Fibroblast of skin of back (primary cell): ENCODE results near the gene BICD2.
A peak's percentile ranks its signal among the peaks of the same experiment; 100 is the strongest.

ENCODE experiments used
- DNase-seq: peaks from one replicate; pipeline ENCODE4 v3.0.0-alpha.2; 2013

BICD2 gene

DNA sequence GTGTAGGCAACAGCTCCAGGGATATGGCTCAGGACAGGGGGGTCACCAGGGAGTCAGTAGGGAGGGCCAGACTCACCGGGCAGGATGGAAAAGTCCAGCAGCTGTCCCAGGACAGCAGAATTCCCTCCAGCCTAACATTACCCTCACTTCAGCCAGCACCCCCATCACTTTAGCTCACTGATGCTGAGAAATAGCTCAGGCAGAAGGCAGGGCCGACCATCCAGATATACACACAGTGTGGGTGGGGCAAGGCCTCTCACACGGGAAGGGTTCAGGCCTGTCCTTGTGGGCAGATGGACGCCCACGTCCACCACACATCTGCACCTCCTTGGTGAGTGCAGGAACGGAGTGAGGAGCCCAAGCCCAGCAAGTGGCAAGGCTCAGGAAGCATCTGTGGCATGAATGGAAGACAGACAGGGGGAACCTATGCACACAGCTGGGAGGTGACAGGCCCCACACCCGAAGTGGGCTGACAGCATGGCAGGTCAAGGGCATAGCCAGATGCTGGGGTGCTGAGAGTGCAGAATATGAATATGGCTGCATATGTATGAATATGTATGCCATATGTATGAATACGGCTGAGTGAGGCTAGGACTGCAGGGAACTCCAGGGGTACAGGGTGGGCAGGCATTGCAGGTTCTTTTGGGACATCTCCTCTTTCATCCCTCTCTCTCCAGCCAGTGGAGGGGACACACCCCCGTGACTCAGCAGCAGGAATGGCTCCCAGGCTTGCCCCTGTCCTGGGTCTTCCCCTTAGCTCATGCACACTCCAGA, 17.0 kb downstream of the BICD2 start:
- peak; percentile 54 for DNase-seq

DNA sequence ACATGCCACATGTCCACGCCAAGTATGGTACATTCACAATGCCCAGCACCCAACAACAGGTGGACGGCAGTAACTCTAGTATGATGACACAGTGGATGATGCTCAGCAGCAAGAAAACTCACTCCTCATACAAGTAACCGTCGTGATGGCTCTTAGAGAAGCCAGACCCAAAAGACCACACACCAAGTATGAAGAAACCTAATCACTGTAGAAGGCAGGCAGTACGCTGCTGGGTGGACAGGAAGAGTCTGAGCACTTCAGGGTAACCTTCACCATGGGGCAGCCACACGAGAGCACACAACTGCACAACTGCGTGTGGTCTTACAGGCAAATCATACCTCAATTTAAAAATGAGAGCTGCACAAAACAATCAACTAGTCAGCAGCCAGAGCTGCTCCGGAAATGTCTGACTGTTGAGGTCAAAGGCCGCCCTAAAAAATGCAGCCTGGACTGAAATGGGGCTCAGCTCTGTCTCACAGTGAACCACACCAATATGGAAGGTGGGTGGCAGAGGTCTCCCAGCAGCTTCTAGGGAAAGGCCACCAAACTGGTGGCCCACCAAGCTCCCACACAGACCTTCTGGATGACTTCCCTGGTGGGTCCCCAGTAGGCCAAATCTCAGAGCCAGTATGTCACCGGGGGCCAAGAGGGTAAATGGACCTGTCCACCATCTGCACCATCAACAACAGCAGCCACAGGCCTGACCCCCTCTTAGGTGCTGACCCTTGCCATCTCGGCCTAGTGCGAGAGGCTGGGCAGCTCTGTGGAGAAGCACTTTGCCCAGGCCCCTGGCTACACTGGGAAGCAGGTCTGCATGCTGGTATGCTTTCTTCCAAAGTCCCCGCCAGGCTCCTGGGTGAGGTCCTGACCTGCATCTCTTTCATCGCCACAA, 17.8 kb downstream of the BICD2 start:
- DNase-seq = peak; percentile 31

DNA sequence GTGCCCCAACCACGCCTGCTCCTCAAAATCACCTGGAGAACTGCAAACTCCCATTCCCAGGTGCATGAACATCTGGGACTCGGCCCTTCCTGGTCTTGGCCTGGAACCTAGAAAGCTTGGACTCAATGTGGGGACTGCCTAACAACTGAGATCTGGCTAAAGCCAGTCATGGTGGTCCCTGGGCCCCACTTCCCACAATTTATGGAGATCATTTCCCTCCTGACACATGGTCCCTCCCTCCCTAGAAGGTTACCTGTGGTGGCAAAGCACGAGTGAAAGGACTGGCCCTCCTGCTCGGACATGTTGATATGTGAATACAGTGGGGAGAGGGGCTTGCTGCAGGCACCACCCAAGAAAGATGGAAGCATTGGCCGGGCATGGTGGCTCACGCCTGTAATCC, 18.8 kb downstream of the BICD2 start:
- DNase-seq = no peak

DNA sequence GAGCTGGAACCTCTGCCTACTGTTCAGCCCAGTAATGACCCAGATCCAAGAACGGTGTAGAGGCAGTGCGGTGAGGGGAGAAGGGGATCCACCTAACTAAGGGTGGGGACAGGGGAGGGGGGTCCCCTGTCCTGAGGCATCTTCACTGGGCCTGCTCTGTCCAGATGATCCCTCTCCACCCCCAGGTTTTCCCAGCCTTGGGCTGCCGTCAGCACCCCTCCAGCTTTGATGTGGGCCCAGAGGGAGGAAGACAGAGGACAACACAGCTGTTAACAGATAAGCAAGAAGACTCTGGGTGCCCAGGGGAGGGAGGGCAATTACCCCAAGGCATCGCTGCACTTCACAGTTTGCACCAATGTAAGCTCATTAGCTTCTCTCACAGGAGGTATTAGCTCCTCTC, 19.3 kb downstream of the BICD2 start:
- DNase-seq = no peak

DNA sequence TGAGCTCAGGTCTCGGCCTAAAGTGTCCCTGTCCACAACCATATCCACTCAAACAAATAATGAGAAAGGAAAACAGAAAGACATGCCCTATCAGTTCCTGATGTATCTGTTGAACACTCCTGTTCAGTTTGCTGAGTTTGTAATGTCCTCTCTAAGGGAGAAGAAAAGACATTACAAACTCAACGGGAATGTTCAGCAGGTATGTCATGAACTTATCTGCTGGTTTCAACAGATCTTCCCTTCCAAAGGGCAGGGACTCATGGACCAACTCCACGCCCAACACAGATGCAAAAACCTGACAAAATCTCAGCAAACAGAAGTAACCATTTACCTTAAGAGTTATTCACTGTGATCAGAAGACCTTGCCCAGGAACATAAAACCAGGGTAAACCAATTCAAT, 23.7 kb downstream of the BICD2 start:
- DNase-seq = no peak

DNA sequence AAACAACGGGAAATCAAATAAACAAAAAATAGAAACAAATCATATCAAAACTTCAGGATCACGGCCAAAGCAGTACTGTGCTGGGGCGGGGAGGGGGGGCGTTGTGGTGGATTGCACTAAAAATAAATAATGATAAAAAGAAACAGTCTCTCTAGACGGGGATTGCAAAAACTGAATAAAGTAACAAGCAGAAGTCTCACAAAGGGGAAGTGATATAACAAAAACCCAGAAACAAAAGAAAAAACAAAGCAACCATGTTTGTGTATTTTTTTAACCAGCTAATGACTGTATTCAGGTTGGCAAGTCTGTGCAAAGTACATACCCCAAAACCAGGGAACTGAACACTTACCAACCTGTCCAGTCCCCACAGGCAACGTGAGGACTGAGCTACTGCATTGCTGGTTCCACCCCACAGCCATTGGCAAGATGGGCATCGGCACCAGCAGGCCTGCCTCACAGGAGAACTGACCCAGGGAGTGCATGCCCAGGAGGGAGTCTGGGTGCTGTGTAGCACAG, 24.1 kb downstream of the BICD2 start:
- DNase-seq = no peak

DNA sequence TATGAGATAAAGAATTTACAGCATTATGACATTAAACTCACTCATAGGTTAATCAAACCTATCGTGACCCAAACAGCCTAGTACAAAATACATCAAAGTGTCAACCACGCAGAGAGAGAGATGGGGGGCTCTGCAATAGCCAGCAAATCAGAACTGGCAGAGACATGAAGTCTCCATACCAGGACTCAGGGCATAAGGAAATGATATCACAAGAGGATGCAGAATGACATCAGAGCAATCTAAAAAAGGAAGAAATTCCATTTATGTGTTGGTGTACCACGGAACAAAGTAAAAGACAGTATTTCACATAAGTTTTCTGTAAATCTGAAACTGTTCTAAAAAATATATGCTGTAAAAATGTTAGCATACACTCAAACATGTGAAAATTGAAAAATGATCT, 24.6 kb downstream of the BICD2 start:
- DNase-seq = no peak

DNA sequence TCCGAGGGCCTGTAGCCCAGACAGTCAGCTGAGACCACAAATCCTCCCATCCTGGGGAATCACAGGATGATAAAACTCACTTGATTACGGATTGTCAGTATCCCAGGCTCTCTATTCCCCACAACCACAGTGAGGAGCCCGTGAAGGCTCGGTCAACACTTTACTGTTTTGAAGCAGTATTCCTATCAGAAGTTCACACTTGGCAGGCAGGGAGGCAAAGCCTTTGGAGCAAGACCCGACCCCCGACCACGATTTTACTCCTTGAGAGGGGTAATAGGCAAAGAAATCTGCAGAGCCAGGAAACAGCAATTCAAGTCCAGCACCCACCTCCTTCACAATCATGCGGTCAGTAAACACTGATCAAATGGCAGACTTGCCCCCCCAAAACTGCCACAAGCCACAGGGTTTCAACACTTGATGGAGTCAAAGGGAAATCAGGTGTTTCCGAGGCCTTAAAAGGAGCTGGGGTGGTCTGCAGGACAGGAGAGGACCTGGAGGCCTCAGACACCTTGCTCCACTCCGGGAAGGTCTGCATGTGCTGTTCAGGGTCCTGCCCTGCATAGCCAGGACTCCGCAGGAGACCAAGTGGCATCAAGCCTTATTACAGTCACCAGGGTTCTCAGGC, 25.2 kb downstream of the BICD2 start:
- no peak for DNase-seq

DNA sequence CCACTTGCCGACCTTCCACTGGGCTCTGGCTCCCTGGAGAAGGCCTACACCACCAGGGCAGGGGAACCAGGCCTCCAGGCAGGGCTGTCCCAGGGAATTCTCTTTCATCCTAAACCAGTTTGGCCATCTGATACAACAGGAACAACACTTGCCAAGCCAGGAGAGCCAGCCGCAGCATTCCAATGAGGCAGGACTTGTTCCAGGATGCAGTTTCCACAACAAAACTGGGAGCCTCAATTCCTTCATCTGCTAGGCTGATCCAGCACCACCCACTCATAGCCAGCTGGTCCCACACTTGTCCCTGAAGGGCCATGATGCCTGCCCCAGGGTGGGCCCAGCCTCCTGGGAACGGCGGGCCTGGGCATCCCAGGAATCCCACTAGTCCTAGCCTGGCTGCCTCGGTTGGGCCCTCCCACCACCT, 26.0 kb downstream of the BICD2 start:
- no peak for DNase-seq

DNA sequence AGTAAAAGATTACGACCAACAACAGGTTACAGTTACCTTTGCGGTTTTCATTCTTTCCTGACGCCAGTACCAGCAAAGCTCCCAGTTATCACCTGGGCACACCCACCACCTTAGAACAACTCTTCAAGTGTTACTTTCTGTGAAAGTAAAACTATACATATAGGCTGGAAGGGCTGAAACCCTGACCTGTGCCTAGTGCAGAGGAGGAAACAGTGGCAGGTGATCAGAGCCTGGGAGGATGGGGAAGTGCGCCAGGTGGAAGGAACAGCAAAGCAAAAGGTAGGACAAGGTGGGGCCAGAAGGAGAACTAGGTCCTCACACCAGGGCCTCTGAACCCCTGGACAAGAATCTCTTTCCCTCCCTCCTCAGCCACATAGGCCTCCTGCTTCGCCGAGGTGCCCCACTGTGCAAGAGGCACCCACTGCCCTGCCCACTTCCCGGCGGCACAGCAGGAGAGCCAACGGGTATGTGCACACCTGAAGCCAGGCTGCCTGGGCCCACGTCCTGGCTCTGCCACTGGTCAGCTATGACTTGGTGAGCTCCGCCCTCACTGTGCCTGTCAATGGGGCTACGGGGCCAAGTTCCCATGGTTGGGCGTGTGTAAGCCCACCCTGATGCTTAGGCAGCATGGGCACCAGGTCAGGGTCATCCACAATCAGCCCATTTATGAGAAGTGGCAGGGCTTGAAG, 26.9 kb downstream of the BICD2 start:
- DNase-seq = no peak

DNA sequence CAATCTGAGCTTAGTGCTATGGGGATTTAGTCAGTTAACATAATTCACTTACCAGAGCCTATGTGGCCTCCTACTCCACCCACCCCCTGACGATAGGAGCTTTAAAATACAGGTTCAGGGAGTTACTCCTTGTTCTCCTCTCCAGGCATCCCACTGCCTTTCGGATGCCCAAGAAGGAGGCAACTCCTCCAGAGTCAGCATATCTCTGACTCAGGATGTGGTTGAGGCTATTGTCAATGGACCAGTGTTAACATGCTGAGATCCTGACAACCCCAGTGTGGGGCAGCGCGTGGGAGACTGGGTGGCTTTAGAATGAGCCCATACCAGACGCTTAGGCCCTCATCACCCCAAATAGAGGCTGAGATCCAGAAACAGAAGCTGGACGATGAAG, 27.4 kb downstream of the BICD2 start:
- no peak for DNase-seq

DNA sequence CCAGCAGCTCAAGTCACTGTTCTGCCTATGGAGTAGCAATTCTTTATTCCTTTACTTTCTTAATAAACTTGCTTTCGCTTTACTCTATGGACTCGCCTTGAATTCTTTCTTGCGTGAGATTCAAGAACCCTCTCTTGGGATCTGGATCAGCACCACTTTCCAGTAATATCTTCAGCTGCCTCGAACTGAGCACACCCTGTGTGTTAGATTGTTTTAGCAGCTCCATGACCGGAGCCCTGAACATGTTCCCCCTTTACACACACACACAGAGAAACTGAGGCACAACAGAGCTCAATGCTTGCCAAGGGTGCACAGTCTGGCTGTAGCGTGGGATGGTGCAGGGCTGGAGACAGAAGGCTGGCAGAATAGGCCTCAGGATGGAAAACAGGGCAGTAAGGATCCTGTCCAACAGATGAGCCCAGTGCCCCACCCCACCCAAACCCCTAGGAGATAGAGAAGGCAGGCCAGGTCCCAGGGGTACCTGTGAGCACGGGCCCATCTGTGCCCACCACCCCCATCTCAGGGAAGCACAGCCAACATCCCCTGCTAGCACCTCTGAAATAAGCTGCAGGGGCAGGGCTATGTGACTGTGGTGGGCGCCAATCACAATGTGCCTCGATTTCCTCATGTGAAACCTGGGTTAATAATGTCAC, 27.9 kb downstream of the BICD2 start:
- DNase-seq = no peak

DNA sequence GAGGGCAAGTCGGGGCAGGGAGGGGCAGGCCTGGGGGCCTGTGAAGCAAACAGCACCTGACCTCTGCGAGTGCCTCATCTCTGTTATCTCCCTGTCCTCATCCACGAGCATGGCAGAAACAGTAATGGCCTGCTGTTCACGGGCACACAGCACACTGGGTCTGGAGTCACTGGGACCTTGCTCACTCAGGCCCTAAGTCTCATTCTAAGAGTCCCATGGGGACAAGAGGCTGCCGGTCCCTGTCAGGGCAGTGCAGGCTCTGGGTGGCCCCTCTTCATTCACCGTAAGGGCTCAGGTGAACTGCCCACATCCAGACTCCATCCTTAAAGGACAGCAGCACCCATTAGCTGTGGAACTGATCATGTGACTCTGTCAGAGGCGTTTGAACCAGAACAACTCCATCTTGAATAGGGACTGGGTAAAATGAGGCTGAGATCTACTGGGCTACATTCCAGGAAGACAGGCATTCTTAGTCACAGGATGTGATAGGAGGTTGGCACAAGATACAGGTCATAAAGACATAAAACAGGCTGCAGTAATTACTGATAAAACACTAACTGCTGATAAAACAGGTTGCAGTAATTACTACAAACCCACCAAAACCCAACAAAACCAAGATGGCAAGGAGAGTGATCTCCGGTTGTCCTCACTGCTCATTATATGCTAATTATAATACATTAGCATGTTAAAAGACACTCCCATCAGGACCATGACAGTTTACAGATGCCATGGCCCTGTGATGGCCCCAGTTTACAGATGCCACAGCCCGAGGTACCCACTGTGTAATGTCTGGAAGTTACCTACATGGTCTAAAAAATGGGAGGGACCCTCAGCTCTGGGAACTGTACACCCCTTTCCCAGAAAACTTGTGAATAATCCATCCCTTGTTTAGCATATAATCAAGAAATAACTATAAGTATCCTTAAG, 28.7 kb downstream of the BICD2 start:
- DNase-seq = no peak

DNA sequence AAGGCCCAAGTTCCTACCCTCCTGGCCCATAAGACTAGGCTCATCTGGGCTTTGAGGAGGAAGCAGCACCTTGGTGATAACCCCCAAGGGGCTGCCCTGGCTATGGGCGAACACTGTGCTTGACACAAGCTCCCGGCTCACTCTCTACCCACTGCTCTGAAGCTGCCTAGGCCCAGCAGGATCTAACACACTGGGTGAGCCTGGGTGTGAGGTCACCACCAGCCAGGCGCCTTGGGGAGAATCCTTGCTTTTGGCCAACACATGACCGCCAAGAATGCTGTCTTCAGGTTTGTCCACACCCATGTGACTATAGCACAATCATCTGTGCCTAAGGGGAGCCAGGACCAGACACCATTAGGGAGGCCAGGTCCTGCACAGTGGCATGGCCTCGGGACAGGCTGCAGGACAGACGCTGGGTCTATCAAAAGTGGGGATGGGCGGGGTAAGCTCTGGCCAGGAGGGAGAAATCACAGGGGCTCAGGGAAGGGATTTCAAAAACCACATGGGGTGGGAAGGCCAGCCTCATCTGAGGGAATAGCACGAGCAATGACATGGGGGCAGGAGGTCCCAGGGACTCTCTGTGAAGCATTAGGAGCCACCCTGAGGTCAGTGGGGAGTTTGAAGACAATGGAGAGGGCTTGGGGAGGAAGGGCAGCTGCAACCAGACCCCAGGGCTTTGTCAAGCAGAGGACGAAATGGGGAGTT, 29.6 kb downstream of the BICD2 start:
- DNase-seq = no peak

DNA sequence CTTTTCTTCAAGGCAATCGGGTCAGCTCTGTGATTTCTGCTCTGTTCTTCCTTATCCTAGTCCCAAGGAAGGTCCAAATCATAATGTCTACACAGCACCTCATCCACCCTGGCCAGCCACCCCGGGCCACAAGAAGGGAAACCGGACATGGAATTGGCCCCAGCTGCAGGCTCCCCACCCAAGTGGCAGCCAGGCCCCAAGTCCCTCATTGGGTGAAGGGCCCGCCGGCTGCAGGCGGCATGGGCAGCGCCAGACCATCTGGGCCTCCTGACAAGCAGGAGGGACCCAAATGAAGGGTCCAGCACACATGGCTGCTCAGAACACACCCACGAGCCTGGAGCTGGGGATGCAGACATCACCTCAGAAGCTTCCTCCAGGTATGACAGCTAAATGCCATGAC, 33.7 kb downstream of the BICD2 start:
- no peak for DNase-seq

DNA sequence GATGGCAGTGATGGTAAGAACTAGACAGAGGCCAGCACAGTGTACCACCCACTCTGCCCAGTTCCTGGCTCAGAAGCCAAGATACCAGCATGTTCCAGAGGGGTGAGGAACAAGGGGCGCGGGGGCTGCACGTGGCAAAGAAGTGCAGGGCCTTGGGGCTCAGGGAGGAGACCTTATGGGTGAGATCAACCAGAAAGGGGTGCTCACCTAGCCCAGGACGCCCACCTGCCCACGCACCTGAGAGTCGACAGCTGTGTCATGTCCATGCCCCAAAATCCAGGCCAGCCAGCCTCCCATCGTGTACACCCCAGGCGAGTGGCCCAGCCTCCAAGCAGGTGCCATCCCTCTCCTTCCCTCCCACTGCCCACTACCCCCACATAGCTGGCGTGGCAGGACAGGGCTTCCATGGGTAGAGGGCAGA, 34.9 kb downstream of the BICD2 start:
- DNase-seq = no peak

DNA sequence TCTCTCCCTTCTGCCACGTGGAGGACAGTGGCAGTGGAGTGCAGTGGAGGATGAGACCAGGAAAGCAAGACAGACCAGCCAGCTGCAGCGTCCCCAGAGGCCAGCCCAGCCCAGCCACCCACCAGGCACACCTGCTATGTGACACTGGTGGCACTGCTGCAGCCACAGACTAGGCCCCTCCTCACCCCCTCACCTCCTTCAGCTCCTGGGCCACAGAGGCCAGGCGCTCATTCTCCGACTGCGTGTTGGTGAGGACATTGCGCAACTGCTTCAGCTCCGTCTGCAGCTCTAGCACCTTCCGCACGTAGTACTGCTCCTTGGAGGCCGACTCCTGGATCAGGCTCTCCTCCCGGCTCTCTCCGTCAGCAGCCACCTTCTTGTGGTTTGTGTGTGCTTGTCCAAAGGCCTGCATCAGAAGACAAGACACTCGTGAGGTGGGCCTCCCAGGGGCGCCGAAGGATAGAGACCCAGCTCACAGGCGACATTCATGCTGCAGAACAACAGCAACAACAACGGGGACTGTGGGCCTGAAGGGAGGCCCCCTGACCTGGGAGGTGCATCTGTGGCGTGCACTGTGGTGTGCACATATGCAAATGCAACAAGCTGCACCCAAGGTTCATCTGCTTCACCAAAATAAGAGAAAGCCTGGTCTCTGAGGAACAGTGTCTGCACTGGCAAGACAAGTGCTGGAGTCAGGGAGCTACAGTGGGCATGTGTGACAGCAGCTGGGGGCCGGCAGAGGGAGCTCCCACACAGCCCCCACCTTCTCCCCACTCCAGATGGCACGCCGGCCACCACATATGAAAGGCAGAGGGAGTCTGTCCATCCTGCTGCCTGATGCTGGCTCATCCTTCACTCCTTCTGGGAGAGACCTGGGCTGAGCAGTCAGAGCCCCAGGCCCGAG, 35.5 kb downstream of the BICD2 start:
- no peak for DNase-seq

DNA sequence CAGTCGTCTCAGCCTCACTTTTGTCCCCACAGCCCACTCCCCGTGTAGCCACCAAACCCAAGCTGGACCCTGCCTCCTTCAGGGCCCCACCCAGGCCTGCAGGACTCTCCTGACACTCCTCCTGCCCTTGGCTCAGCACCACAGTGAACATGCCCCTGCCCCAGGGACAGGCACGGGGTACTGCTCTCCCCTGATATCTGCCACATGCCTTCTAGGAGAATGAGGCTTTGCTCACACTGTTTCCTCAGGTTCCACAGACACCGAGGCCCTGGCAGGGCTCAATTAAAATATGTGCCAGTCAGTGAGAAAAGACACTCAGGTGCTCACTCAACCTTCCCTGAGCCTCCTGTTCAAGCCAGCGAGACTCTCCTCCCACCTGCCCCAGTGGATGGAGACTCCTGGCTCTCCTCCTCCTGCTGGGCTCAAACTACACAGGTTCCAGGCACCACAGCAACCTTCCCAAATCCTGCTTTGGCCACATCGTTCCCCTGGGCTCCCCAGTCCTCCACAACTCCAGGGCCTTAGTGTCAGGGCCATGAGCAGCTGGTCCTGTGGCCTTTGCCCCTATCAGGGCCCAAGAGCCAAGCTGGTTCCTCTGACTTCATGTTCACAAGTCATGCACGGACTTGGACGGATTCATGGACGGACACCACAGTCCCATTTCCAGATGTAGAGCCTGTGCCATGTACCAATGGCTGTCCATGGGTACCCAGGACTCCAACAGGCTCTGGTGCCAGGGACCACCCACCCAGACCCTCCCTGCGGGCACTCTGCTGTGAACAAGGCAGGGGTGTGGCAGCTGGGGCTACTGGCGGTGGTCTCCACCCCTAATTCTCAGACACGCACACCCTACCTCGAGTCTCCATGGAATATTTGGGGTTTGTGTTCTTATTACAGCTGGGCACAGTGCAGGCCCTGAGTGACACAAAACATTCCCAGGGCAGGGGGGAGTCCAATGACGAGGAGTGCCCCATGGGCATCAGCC, 36.6 kb downstream of the BICD2 start:
- DNase-seq = no peak
